Measurements from ENCODE around the gene KLHL26.
"Not testable (repeated sequence)": the region's sequence is repeated elsewhere in the genome, so short reads cannot be mapped to it uniquely, and the experiment has no call there.

KLHL26 gene

GRCh38 chr19:18665771-18666202 lies 29.0 kb downstream of the KLHL26 start:
- no peak for DNase-seq (ENCODE audit: low read depth in 2 of 3, low spot score in 1 of 3)

- DNase-seq (ENCODE audit: low read depth in 2 of 3, low spot score in 1 of 3), result no peak
These were observed 29.5 kb downstream of the KLHL26 start for GRCh38 chr19:18666317-18666716.

- no peak for DNase-seq (ENCODE audit: low read depth in 2 of 3, low spot score in 1 of 3)
These were observed 30.0 kb downstream of the KLHL26 start for GRCh38 chr19:18666784-18667183.

GRCh38 chr19:18667531-18668251 lies 30.9 kb downstream of the KLHL26 start:
- DNase-seq (ENCODE audit: low read depth in 2 of 3, low spot score in 1 of 3), result no peak

- no peak for DNase-seq (ENCODE audit: low read depth in 2 of 3, low spot score in 1 of 3)
These were observed 31.4 kb downstream of the KLHL26 start for GRCh38 chr19:18668252-18668631.

- no peak for DNase-seq (ENCODE audit: low read depth in 2 of 3, low spot score in 1 of 3)
These were observed 32.1 kb downstream of the KLHL26 start for GRCh38 chr19:18668744-18669523.

- DNase-seq (ENCODE audit: low read depth in 2 of 3, low spot score in 1 of 3), result no peak
These were observed 32.6 kb downstream of the KLHL26 start for GRCh38 chr19:18669524-18669817.

- no peak for DNase-seq (ENCODE audit: low read depth in 2 of 3, low spot score in 1 of 3)
These were observed 33.1 kb downstream of the KLHL26 start for GRCh38 chr19:18669883-18670282.

- no peak for DNase-seq (ENCODE audit: low read depth in 2 of 3, low spot score in 1 of 3)
These were observed 33.5 kb downstream of the KLHL26 start for GRCh38 chr19:18670312-18670711.

- no peak for DNase-seq (ENCODE audit: low read depth in 2 of 3, low spot score in 1 of 3)
These were observed 34.6 kb downstream of the KLHL26 start for GRCh38 chr19:18671303-18672043.

- DNase-seq (ENCODE audit: low read depth in 2 of 3, low spot score in 1 of 3), result no peak
These were observed 35.2 kb downstream of the KLHL26 start for GRCh38 chr19:18672044-18672451.

- DNase-seq (ENCODE audit: low read depth in 2 of 3, low spot score in 1 of 3), result no peak
These were observed 35.9 kb downstream of the KLHL26 start for GRCh38 chr19:18672606-18673337.

GRCh38 chr19:18674616-18675015 lies 37.8 kb downstream of the KLHL26 start:
- DNase-seq (ENCODE audit: low read depth in 2 of 3, low spot score in 1 of 3), result no peak

- no peak for DNase-seq (ENCODE audit: low read depth in 2 of 3, low spot score in 1 of 3)
These were observed 39.0 kb downstream of the KLHL26 start for GRCh38 chr19:18675779-18676178.

GRCh38 chr19:18676692-18677091 lies 39.9 kb downstream of the KLHL26 start:
- no peak for DNase-seq (ENCODE audit: low read depth in 2 of 3, low spot score in 1 of 3)

GRCh38 chr19:18677156-18677555 lies 40.3 kb downstream of the KLHL26 start:
- DNase-seq (ENCODE audit: low read depth in 2 of 3, low spot score in 1 of 3), result no peak

GRCh38 chr19:18680148-18680547 lies 43.3 kb downstream of the KLHL26 start:
- DNase-seq (ENCODE audit: low read depth in 2 of 3, low spot score in 1 of 3), result not testable (repeated sequence)

- DNase-seq (ENCODE audit: low read depth in 2 of 3, low spot score in 1 of 3), result no peak
These were observed 45.9 kb downstream of the KLHL26 start for GRCh38 chr19:18682807-18683108.

GRCh38 chr19:18683109-18683957 lies 46.5 kb downstream of the KLHL26 start, which contains the start of gene CRTC1:
CRTC1 (plus strand) TSS chr19:18683680; CDS start chr19:18683703, 23 bp downstream.
- peak; percentile 78 to 89 (median 83) for DNase-seq (ENCODE audit: low read depth in 2 of 3, low spot score in 1 of 3)

- no peak for DNase-seq (ENCODE audit: low read depth in 2 of 3, low spot score in 1 of 3)
These were observed 47.3 kb downstream of the KLHL26 start for GRCh38 chr19:18683958-18684641.

All from stimulated activated CD4-positive, alpha-beta T cell treated with anti-CD3 and anti-CD28 coated beads, Interleukin-12 subunit alpha, Interleukin-12 subunit beta, amount 100 ng/mL, for 48 hours (primary cell).